LNCaP clone FGC (cell line): ENCODE data around the gene PXT1.
"Not testable (repeated sequence)": the region's sequence is repeated elsewhere in the genome, so short reads cannot be mapped to it uniquely, and the experiment has no call there.

Experiments
- DNase-seq: peaks from one replicate; pipeline ENCODE4 v3.0.0-alpha.2; 2011; ENCODE audit warnings: low read depth
- H3K4me3 ChIP-seq: 2 replicates; pipeline ENCODE4 v1.5.1; 2011; ENCODE audit warnings: mild to moderate bottlenecking, low read depth, low read length, control low read depth
- CTCF ChIP-seq: IDR thresholded peaks from 2 replicates; pipeline ENCODE4 v1.5.1; 2012; ENCODE audit warnings: mild to moderate bottlenecking; ENCODE audit not compliant: control insufficient read depth, insufficient read depth; ENCODE audit errors: extremely low read depth

The PXT1 gene

GRCh38 chr6:36370638-36371037, 72.0 kb downstream of the PXT1 start:
- no peak overlapping the region for H3K4me3 ChIP-seq
- DNase-seq: no peak
- TF ChIP-seq CTCF: no peak

GRCh38 chr6:36368921-36369865, 73.5 kb downstream of the PXT1 start:
- no peak for TF ChIP-seq CTCF
- no peak overlapping the region for H3K4me3 ChIP-seq
- no peak for DNase-seq

GRCh38 chr6:36368421-36368820, 74.2 kb downstream of the PXT1 start:
- no peak for TF ChIP-seq CTCF
- DNase-seq: no peak

GRCh38 chr6:36367743-36368142, 74.9 kb downstream of the PXT1 start:
- no peak for DNase-seq
- TF ChIP-seq CTCF: no peak
- no peak overlapping the region for H3K4me3 ChIP-seq

More at GRCh38 chr6:36368421-36368820, 74.2 kb downstream of the PXT1 start:
- no peak overlapping the region for H3K4me3 ChIP-seq

GRCh38 chr6:36364669-36365479, 77.8 kb downstream of the PXT1 start:
- no peak for DNase-seq
- TF ChIP-seq CTCF: no peak
- H3K4me3 ChIP-seq: no peak overlapping the region

- not testable (repeated sequence) for H3K4me3 ChIP-seq, DNase-seq
Measured at GRCh38 chr6:36364061-36364635, 78.5 kb downstream of the PXT1 start.

GRCh38 chr6:36363371-36363752, 79.3 kb downstream of the PXT1 start:
- not testable (repeated sequence) for DNase-seq

More at GRCh38 chr6:36363371-36363752, 79.3 kb downstream of the PXT1 start:
- H3K4me3 ChIP-seq: not testable (repeated sequence)
